Adrenal gland (tissue), 12 donors: Measurements from ENCODE around the gene SPAG17. TPM values are rescaled to one million over a fixed set of nuclear protein-coding genes. Genes with fewer than 3 reads are reported as not detected.

Source experiments
- DNase-seq, 7 donors: peaks; one replicate each; pipeline ENCODE4 v3.0.0-alpha.2; 2019 to 2020
- H3K27ac ChIP-seq, 5 donors: fragments of 200-600 bp; sonication (generic) in 4 of 5; 1 replicate in 3 of 5; 2 replicates in 2 of 5; pipeline versions ENCODE4 v1.5.1 to v1.8.0; 2016 to 2020; ENCODE audit warnings: mild to moderate bottlenecking in 1 of 5
- H3K27me3 ChIP-seq: fragments of 200-600 bp; 2 replicates; pipeline ENCODE4 v1.8.0; 2021
- H3K36me3 ChIP-seq, 2 donors: fragments of 200-600 bp; replicated peaks in 1 of 2; 1 replicate in 1 of 2; 2 replicates in 1 of 2; pipeline versions ENCODE4 v1.5.1 to v1.8.0; 2018 to 2022
- H3K4me1 ChIP-seq, 2 donors: fragments of 200-600 bp; replicated peaks in 1 of 2; 1 replicate in 1 of 2; 2 replicates in 1 of 2; pipeline versions ENCODE4 v1.5.1 to v1.8.0; 2018 to 2021
- H3K4me3 ChIP-seq, 4 donors: fragments of 200-600 bp; sonication (generic) in 3 of 4; one replicate each; pipeline ENCODE4 v1.5.1; 2016 to 2018
- H3K9me3 ChIP-seq, 3 donors: fragments of 200-600 bp; sonication (generic) in 1 of 3; replicated peaks in 1 of 3; 1 replicate in 2 of 3; 2 replicates in 1 of 3; pipeline versions ENCODE4 v1.5.1 to v1.8.0; 2016 to 2021
- CTCF ChIP-seq, 6 experiments: fragments of 450-650 bp in 4 of 6; fragments of 200-600 bp in 2 of 6; sonication (generic) in 1 of 6; IDR thresholded peaks; 1 replicate in 5 of 6; 2 replicates in 1 of 6; pipeline versions ENCODE4 v1.5.1 to v1.8.0; 2016 to 2021; ENCODE audit warnings: antibody characterized with exemption in 6 of 6, mild to moderate bottlenecking in 2 of 6, moderate library complexity in 1 of 6
- POLR2A ChIP-seq, 2 donors: fragments of 450-650 bp; IDR thresholded peaks; one replicate each; pipeline ENCODE4 v1.6.1; 2017; ENCODE audit warnings: antibody characterized with exemption in 2 of 2, mild to moderate bottlenecking in 2 of 2, moderate library complexity in 1 of 2
- WGBS, 4 donors: extraction: QIAGEN DNeasy Blood & Tissue Kit in 2 of 4; methylation state at CpG; one replicate each; pipeline versions ENCODE4 v1.1.5 to v1.1.7; 2013 to 2017; 5-methylcytosine and 5-hydroxymethylcytosine counted together
- intact Hi-C, 2 donors: fragments of 100-400 bp; cut with DNase I; formaldehyde crosslinking; loops; one replicate each; pipeline versions ENCODE4 v1.14.1 to v1.15.0; 2022 to 2023
- polyA plus RNA-seq, 3 donors: library from polyadenylated mRNA; stranded (reverse); fragments of 200-250 nt in 2 of 3; fragments of 350-450 nt in 1 of 3; fragmentation: Illumina TruSeq in 1 of 3; extraction: RNeasy Lipid Tissue Mini Kit (QIAGEN cat#74804) in 1 of 3; gene quantifications; one replicate each; pipeline ENCODE4 v1.2.3, GENCODE V29; 2013 to 2014
- total RNA-seq, 9 donors: library from RNA; depleted of rRNA in 4 of 9; stranded (reverse); fragments of >200 nt in 4 of 9; fragments of 120-200 nt in 1 of 9; fragmentation: NEBNext Ultra II Directional in 1 of 9; extraction: Animal tissue kit (Norgen Biotek cat#: 25700) in 1 of 9; gene quantifications; one replicate each; pipeline versions ENCODE4 v1.1.0 to v1.2.4, GENCODE V29; 2013 to 2023
- donor health status: healthy with polysubstance abuse.
- donor health status: Bipolar disorder and iron deficiency.
- donor health status: DM: yes; HTN: yes; CAD: no.
- donor health status: DM: no; HTN: no; CAD: no.
- donor health status: DM: no; HTN: no; CAD: no.
- donor health status: DM: yes; HTN: yes; CAD: no.

Gene SPAG17
- total and polyA plus RNA-seq, 12 donors, result 0.07 to 2.2 (median 0.57) TPM; not detected in 1

GRCh38 chr1:117905019-117905418 is 280.0 kb downstream of the SPAG17 start:
- Histone ChIP-seq H3K9me3 (no peaks in the 10 kb centered on the region), H3K27ac (no peak overlapping the region), H3K36me3 (peaks cover 0 to 37% of the 10 kb centered on the region in 2 donors), H3K27me3 (no peaks in the 10 kb centered on the region), H3K4me1 (no peaks in the 10 kb centered on the region), H3K4me3 (no peak overlapping the region)
- TF ChIP-seq POLR2A (IDR thresholded peaks at IDR 0.05) (no peak), CTCF (IDR thresholded peaks at IDR 0.05) (no peak)
- no peak for DNase-seq
- intact Hi-C loops, result no loop called here
- 81 to 90% (median 82%) methylated on average over 2 of the region's 2 CpGs for WGBS, 4 donors

GRCh38 chr1:117904485-117904884 is 280.5 kb downstream of the SPAG17 start:
- Histone ChIP-seq H3K27ac (no peak overlapping the region), H3K4me1 (no peaks in the 10 kb centered on the region), H3K9me3 (no peaks in the 10 kb centered on the region), H3K4me3 (no peak overlapping the region), H3K27me3 (no peaks in the 10 kb centered on the region), H3K36me3 (peaks cover 0 to 38% of the 10 kb centered on the region in 2 donors)
- 92 to 99% (median 96%) methylated on average over 3 of the region's 3 CpGs for WGBS, 4 donors
- intact Hi-C loops, result no loop called here
- TF ChIP-seq CTCF (IDR thresholded peaks at IDR 0.05) (no peak), POLR2A (IDR thresholded peaks at IDR 0.05) (no peak)
- DNase-seq, result no peak
